ENCODE data around the gene DLG2.

GRCh38 chr11:85589373-85589772 is 37.8 kb downstream of the DLG2 start:
- TF ChIP-seq REST (IDR thresholded peaks at IDR 0.05; ENCODE audit: low read depth), result no peak
- TF ChIP-seq EP300 (IDR thresholded peaks at IDR 0.05; ENCODE audit: borderline replicate concordance), result no peak
- TF ChIP-seq CEBPB (IDR thresholded peaks at IDR 0.05), result no peak
- TF ChIP-seq TAF1 (IDR thresholded peaks at IDR 0.05; ENCODE audit: low read depth), result no peak
- no peak for TF ChIP-seq FOXM1 (IDR thresholded peaks at IDR 0.05; ENCODE audit: borderline replicate concordance, low read depth)
- no peak for TF ChIP-seq NFIC (IDR thresholded peaks at IDR 0.05)
